Heart right ventricle (tissue), 16 donors: Measurements from ENCODE around the gene KIF11. TPM values are rescaled to one million over a fixed set of nuclear protein-coding genes. Genes with fewer than 3 reads are reported as not detected.

ENCODE experiments used
- ATAC-seq, 8 donors: fragments of 200-7000 bp; cut with Tn5 transposase; one replicate each; pipeline ENCODE4 v1.9.1; 2020; ENCODE audit warnings: mild to moderate bottlenecking in 8 of 8, moderate library complexity in 8 of 8, moderate number of reproducible peaks in 1 of 8
- DNase-seq, 2 donors: peaks; one replicate each; pipeline ENCODE4 v3.0.0-alpha.2; 2020
- H3K27ac ChIP-seq, 10 donors: fragments of 200-600 bp; sonication (generic) in 2 of 10; one replicate each; pipeline versions ENCODE4 v1.5.0 to v1.8.0; 2020 to 2022; ENCODE audit warnings: mild to moderate bottlenecking in 3 of 10
- H3K27me3 ChIP-seq, 7 donors: fragments of 200-600 bp; one replicate each; pipeline ENCODE4 v1.8.0; 2021 to 2022; ENCODE audit warnings: mild to moderate bottlenecking in 2 of 7
- H3K36me3 ChIP-seq, 9 donors: fragments of 200-600 bp; sonication (generic) in 1 of 9; one replicate each; pipeline versions ENCODE4 v1.5.0 to v1.8.0; 2020 to 2022; ENCODE audit warnings: mild to moderate bottlenecking in 2 of 9
- H3K4me1 ChIP-seq, 9 donors: fragments of 200-600 bp; sonication (generic) in 1 of 9; one replicate each; pipeline versions ENCODE4 v1.5.0 to v1.8.0; 2020 to 2022; ENCODE audit warnings: mild to moderate bottlenecking in 4 of 9
- H3K4me3 ChIP-seq, 10 donors: fragments of 200-600 bp; sonication (generic) in 2 of 10; one replicate each; pipeline versions ENCODE4 v1.5.0 to v1.8.0; 2020 to 2022; ENCODE audit warnings: mild to moderate bottlenecking in 7 of 10, moderate library complexity in 2 of 10
- H3K9me3 ChIP-seq, 11 donors: fragments of 200-600 bp in 10 of 11; sonication (generic) in 2 of 11; one replicate each; pipeline versions ENCODE4 v1.5.0 to v1.8.0; 2013 to 2022; ENCODE audit warnings: mild to moderate bottlenecking in 2 of 11, control low read depth in 1 of 11, moderate library complexity in 1 of 11
- WGBS, 2 donors: extraction: QIAGEN DNeasy Blood & Tissue Kit; methylation state at CpG; one replicate each; pipeline ENCODE4 v1.1.7; 2013; ENCODE audit warnings: inconsistent platforms in 1 of 2; 5-methylcytosine and 5-hydroxymethylcytosine counted together
- intact Hi-C, 10 donors: fragments of 100-400 bp; cut with DNase I; formaldehyde crosslinking; loops; one replicate each; pipeline versions ENCODE4 v1.11.1 to v1.14.2; 2022
- long read RNA-seq, 3 donors: library from polyadenylated mRNA; unstranded; transcript quantifications; one replicate each; pipeline ENCODE4 v2.0.0, GENCODE V29; 2020 to 2021
- polyA plus RNA-seq, 2 donors: library from polyadenylated mRNA; stranded (reverse); fragments of 200-250 nt; gene quantifications; one replicate each; pipeline ENCODE4 v1.2.3, GENCODE V29; 2013
- total RNA-seq, 10 donors: library from RNA; stranded (reverse); fragmentation: NEBNext Ultra II Directional in 3 of 10; extraction: Animal tissue kit (Norgen Biotek cat#: 25700) in 3 of 10; gene quantifications; one replicate each; pipeline versions ENCODE4 v1.2.1 to v1.2.4, GENCODE V29; 2021 to 2023
- TF ChIP-seq, protein P1 (sequence below), 9 donors: fragments of 200-600 bp; sonication (generic) in 2 of 9; IDR thresholded peaks; one replicate each; pipeline versions ENCODE4 v1.5.0 to v1.8.0; 2021 to 2022; ENCODE audit warnings: antibody characterized with exemption in 9 of 9, mild to moderate bottlenecking in 5 of 9, moderate library complexity in 1 of 9
- donor health status: Arrhythmogenic right ventricular cardiomyopathy.
- donor health status: ischemic (EF 13 %, LVEDD 7.1; RV severe dilation, severe dysfunction).
- donor health status: healthy with polysubstance abuse.
- donor health status: DM: no; HTN: yes; CAD: no.
- donor health status: DM: no; HTN: no; CAD: no.
- donor health status: ischemic (EF 25% LVEDD 6.9; RV normal size, moderate dysfunction).
- donor health status: ischemic (EF 25% LVEDD 5.7; RV mildly dilated, moderate dysfunction).
- donor health status: healthy.
- donor health status: DM: yes; HTN: yes; CAD: no.
- donor health status: Ischemic cardiomyopathy.
- donor health status: ischemic (EF 35%, LVEDD 5.7; RV mildly dilated, moderate dysfunction).
- donor health status: nonischemic (EF 11% LVEDD 7.7; RV severe dilation, severe dysfunction).
- donor health status: DM: yes; HTN: yes; CAD: no.
- donor health status: PGD.
- donor health status: ischemic (EF 29% LVEDD 5.4; RV normal size, mild dysfunction).
- donor health status: nonischemic (EF 23%, LVEDD 6.1; RV moderate dilation, normal function).

The KIF11 gene
- total RNA-seq = 1 to 10 TPM in 4 of 10 donors, under 1 TPM in 6; 0.30 to 4.4 (median 0.84) TPM
- under 1 TPM; 0.20 to 0.29 TPM for polyA plus RNA-seq
- long read RNA-seq, donor 1 = 0 reads
- long read RNA-seq, donor 2 = 0 reads
- long read RNA-seq, donor 3 = 0 reads

DNA sequence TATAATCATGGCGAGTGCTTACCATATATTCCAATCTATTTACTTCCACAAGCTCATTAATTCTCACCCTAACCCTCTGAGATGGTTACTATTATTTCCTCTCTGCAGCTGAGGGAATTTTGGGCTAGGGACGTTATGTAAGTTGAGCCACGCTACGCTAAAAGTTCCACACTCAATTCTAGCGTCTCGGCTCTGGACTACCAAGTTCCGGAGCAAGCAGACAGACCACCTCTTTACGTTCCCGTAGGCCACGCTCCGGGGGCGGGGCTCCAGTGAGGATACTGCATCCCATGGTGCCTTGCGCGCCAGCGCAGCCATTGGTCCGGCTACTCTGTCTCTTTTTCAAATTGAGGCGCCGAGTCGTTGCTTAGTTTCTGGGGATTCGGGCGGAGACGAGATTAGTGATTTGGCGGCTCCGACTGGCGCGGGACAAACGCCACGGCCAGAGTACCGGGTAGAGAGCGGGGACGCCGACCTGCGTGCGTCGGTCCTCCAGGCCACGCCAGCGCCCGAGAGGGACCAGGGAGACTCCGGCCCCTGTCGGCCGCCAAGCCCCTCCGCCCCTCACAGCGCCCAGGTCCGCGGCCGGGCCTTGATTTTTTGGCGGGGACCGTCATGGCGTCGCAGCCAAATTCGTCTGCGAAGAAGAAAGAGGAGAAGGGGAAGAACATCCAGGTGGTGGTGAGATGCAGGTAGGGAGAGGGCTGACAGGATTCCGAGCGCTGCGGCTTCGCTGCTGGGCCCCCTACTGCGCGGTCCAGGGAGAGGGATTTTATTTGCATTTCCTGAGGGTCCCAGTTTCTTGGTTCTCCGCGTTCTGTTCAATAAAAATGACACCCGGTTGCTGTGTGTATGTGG, at the start of gene KIF11:
Gene KIF11, plus strand, starts transcription at position 370 of the 858 bp plus-strand sequence. Its CDS starts 246 bp downstream, at position 616.
- H3K4me3 ChIP-seq = peak within 1 kb of the TSS; percentile 54 to 99 (median 71)
- intact Hi-C loops = loop anchor here in 3 of 10 donors (10.0 kb wide), 3 partner anchors 252 to 292 kb away; partner anchors contain the start of gene EXOC6 (in 1 of the 3)
- ATAC-seq (peak; percentile 95 to 97 (median 96)), DNase-seq (peak; percentile 97)
- peak within 1 kb of the TSS; percentile 76 to 98 (median 94) for H3K27ac ChIP-seq
- no peaks in the 10 kb centered on the region for H3K27me3 ChIP-seq
- 0% methylated on average over 61 of the region's 61 CpGs for WGBS, 2 donors
- TF ChIP-seq, protein P1, sequence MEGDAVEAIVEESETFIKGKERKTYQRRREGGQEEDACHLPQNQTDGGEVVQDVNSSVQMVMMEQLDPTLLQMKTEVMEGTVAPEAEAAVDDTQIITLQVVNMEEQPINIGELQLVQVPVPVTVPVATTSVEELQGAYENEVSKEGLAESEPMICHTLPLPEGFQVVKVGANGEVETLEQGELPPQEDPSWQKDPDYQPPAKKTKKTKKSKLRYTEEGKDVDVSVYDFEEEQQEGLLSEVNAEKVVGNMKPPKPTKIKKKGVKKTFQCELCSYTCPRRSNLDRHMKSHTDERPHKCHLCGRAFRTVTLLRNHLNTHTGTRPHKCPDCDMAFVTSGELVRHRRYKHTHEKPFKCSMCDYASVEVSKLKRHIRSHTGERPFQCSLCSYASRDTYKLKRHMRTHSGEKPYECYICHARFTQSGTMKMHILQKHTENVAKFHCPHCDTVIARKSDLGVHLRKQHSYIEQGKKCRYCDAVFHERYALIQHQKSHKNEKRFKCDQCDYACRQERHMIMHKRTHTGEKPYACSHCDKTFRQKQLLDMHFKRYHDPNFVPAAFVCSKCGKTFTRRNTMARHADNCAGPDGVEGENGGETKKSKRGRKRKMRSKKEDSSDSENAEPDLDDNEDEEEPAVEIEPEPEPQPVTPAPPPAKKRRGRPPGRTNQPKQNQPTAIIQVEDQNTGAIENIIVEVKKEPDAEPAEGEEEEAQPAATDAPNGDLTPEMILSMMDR (IDR thresholded peaks at IDR 0.05) = peak in 1 of 9 donors; percentile 9
- H3K36me3 ChIP-seq = no peaks in the 10 kb centered on the region
- peaks cover 0 to 49% (median 16%) of the 10 kb centered on the region in 9 donors for H3K4me1 ChIP-seq
- H3K9me3 ChIP-seq = no peaks in the 10 kb centered on the region

DNA sequence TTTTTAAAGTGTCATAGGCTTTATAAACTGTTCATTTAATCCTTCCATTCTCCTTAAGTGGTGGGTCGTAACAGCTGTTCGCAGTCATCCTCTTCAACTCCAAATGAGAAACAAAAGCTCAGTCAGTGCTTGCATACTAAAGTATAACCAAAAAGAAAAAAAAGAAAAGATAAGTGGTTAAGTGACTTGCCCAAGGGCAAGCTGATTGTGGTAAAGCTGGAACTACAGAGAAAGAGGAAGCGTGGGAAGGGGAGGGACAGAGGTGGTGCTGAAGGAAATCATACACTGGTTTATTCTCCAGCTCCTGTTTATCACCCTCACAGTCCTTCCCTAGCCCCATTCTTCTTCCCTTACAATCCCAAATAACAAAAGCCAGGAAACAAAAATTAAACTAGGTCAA, 48.6 kb upstream of the KIF11 start:
- Histone ChIP-seq H3K4me1 (peaks cover 0 to 15% (median 0%) of the 10 kb centered on the region in 9 donors), H3K27me3 (no peaks in the 10 kb centered on the region), H3K4me3 (no peak overlapping the region), H3K27ac (no peak overlapping the region), H3K9me3 (no peaks in the 10 kb centered on the region), H3K36me3 (peaks cover 0 to 16% (median 0%) of the 10 kb centered on the region in 9 donors)
- TF ChIP-seq, protein P1 (IDR thresholded peaks at IDR 0.05) = no peak
- ATAC-seq (no peak), DNase-seq (no peak)
- WGBS, 2 donors = 78 to 89% methylated on average over 3 of the region's 3 CpGs
- intact Hi-C loops = no loop called here

DNA sequence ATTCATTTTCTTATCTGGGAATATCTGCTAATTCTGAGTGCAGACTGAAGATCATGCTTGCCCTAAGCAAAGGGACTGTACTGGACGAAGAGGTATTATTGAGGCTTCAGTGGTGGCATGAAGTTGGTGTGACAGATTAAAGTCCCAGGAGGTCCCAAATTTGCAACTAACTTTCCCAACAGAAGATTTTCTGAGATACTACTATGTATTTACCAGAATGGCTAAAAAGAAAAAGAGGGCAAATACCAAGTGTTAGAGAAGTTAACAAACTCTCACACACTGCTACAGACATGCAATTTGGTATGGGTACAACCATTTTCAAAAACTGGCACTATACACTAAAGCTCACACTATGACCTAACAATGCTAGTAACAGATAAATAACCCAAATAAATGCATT, 47.4 kb upstream of the KIF11 start:
- Histone ChIP-seq H3K9me3 (no peaks in the 10 kb centered on the region), H3K27ac (no peak overlapping the region), H3K36me3 (peaks cover 0 to 25% (median 0%) of the 10 kb centered on the region in 9 donors), H3K4me1 (peaks cover 0 to 15% (median 0%) of the 10 kb centered on the region in 9 donors), H3K4me3 (no peak overlapping the region), H3K27me3 (no peaks in the 10 kb centered on the region)
- ATAC-seq = no peak
- 91 to 93% methylated on average over 1 of the region's 1 CpG for WGBS, 2 donors
- DNase-seq = no peak
- intact Hi-C loops = no loop called here
- TF ChIP-seq, protein P1 (IDR thresholded peaks at IDR 0.05) = no peak

DNA sequence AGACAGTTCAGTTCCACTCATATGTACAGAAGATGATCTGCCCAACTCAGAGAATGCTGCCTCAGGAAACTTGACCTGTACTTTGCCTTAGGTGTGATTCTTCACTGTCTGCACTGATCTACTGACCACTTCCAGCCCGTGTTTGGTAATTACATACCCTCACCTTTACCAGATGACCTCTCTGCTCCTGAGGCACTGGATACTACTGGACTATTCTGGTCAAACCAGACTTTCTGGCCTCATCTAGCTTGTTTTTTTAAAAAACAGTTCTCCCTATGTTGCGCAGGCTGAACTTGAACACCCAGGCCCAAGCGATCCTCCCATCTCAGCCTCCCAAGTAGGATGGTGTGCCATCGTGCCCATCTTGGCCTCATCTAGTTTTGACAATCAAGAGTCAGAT, 45.3 kb upstream of the KIF11 start:
- Histone ChIP-seq H3K9me3 (no peaks in the 10 kb centered on the region), H3K36me3 (peaks cover 0 to 38% (median 0%) of the 10 kb centered on the region in 9 donors), H3K4me3 (no peak overlapping the region), H3K27ac (no peak overlapping the region), H3K4me1 (peaks cover 0 to 15% (median 0%) of the 10 kb centered on the region in 9 donors), H3K27me3 (no peaks in the 10 kb centered on the region)
- TF ChIP-seq, protein P1 (IDR thresholded peaks at IDR 0.05) = no peak
- ATAC-seq = no peak
- intact Hi-C loops = no loop called here
- 94 to 95% methylated on average over 4 of the region's 4 CpGs for WGBS, 2 donors
- no peak for DNase-seq
